NOMO-1 treated with DMSO at 0.1 percent for 48 hours (cell line): Measurements from ENCODE around the gene FRA10AC1.

Experiments
- DNase-seq: peaks from one replicate; lab custom pipeline; 2025; ENCODE audit not compliant: unreplicated experiment; lab: John Stamatoyannopoulos, UW

The FRA10AC1 gene

GRCh38 chr10:93630625-93631557, 71.5 kb downstream of the FRA10AC1 start:
- DNase-seq, result no peak

GRCh38 chr10:93629647-93630305, 72.6 kb downstream of the FRA10AC1 start:
- DNase-seq, result no peak

GRCh38 chr10:93628858-93629257, 73.5 kb downstream of the FRA10AC1 start:
- no peak for DNase-seq

- DNase-seq, result no peak
These were observed 79.5 kb downstream of the FRA10AC1 start for GRCh38 chr10:93622942-93623341.

GRCh38 chr10:93620925-93621324, 81.5 kb downstream of the FRA10AC1 start:
- no peak for DNase-seq
